Measurements from ENCODE around the gene LATS1.
A peak's percentile ranks its signal among the peaks of the same experiment; 100 is the strongest.

Gene LATS1

GRCh38 chr6:149660028-149660427, 57.9 kb downstream of the LATS1 start:
- DNase-seq (ENCODE audit: low spot score) = no peak

- DNase-seq (ENCODE audit: low spot score) = no peak
Measured at GRCh38 chr6:149657441-149657840, 60.5 kb downstream of the LATS1 start.

GRCh38 chr6:149651056-149651455, 66.8 kb downstream of the LATS1 start:
- no peak for DNase-seq (ENCODE audit: low spot score)

- DNase-seq (ENCODE audit: low spot score) = peak; percentile 91
Measured at GRCh38 chr6:149648148-149649145, 69.5 kb downstream of the LATS1 start, which contains the start of gene KATNA1. Gene KATNA1, minus strand, starts transcription at chr6:149648714. Its CDS starts 10,167 bp downstream, at chr6:149638547.

GRCh38 chr6:149646599-149646998, 71.3 kb downstream of the LATS1 start:
- no peak for DNase-seq (ENCODE audit: low spot score)

- no peak for DNase-seq (ENCODE audit: low spot score)
Measured at GRCh38 chr6:149642829-149643580, 74.9 kb downstream of the LATS1 start.

- no peak for DNase-seq (ENCODE audit: low spot score)
Measured at GRCh38 chr6:149636124-149636523, 81.8 kb downstream of the LATS1 start.

- DNase-seq (ENCODE audit: low spot score) = no peak
Measured at GRCh38 chr6:149634315-149634714, 83.6 kb downstream of the LATS1 start.

GRCh38 chr6:149628875-149629510, 88.9 kb downstream of the LATS1 start:
- DNase-seq (ENCODE audit: low spot score) = no peak

- DNase-seq (ENCODE audit: low spot score) = no peak
Measured at GRCh38 chr6:149627672-149628071, 90.2 kb downstream of the LATS1 start.

- DNase-seq (ENCODE audit: low spot score) = peak; percentile 6
Measured at GRCh38 chr6:149615805-149616204, 102.1 kb downstream of the LATS1 start.

GRCh38 chr6:149614337-149614736, 103.6 kb downstream of the LATS1 start:
- no peak for DNase-seq (ENCODE audit: low spot score)

- DNase-seq (ENCODE audit: low spot score) = no peak
Measured at GRCh38 chr6:149608381-149608982, 109.4 kb downstream of the LATS1 start.
